SK-N-SH (cell line): ENCODE data around the gene SEMA3C.

ENCODE experiments used
- CTCF ChIP-seq: fragments of 200-600 bp; sonication (generic); IDR thresholded peaks from 2 replicates; pipeline ENCODE4 v1.6.1; 2017; ENCODE audit warnings: antibody characterized with exemption, mild to moderate bottlenecking, moderate library complexity
- ELF1 ChIP-seq: IDR thresholded peaks from 2 replicates; pipeline ENCODE4 v1.4.0; 2012
- EP300 ChIP-seq, 2 experiments: IDR thresholded peaks; 2 replicates each; pipeline versions ENCODE4 v1.4.0 to v1.6.1; 2012; ENCODE audit warnings: borderline replicate concordance in 1 of 2, low read depth in 1 of 2, low read length in 1 of 2
- EZH2phosphoT487 ChIP-seq: fragments of 200-600 bp; sonication (generic); IDR thresholded peaks from 2 replicates; pipeline ENCODE4 v1.6.1; 2017; ENCODE audit warnings: low read depth, mixed run types, mild to moderate bottlenecking, antibody characterized with exemption, moderate library complexity, borderline replicate concordance
- GATA2 ChIP-seq: sonication (generic); formaldehyde crosslinking; IDR thresholded peaks from 2 replicates; pipeline ENCODE4 v1.5.0; 2020; ENCODE audit warnings: mild to moderate bottlenecking, missing genetic modification reagents
- MXI1 ChIP-seq: IDR thresholded peaks from 2 replicates; pipeline ENCODE4 v1.6.1; 2012; ENCODE audit warnings: mild to moderate bottlenecking, low read depth, low read length, improper control_type of control experiment
- NRF1 ChIP-seq: IDR thresholded peaks from 2 replicates; pipeline ENCODE4 v1.6.1; 2012; ENCODE audit warnings: low read depth, mild to moderate bottlenecking, low read length
- PBX3 ChIP-seq: IDR thresholded peaks from 2 replicates; pipeline ENCODE4; 2012
- POLR2AphosphoS5 ChIP-seq: IDR thresholded peaks from 2 replicates; pipeline ENCODE4 v1.6.1; 2012; ENCODE audit warnings: low read depth, low read length
- RXRA ChIP-seq: IDR thresholded peaks from 2 replicates; pipeline ENCODE4 v1.4.0; 2012; ENCODE audit warnings: low read depth, mild to moderate bottlenecking, borderline replicate concordance
- TAF1 ChIP-seq: IDR thresholded peaks from 2 replicates; pipeline ENCODE4 v1.6.1; 2012; ENCODE audit warnings: low read depth, mild to moderate bottlenecking, low read length, moderate library complexity, borderline replicate concordance
- TF ChIP-seq, protein P1 (sequence below): IDR thresholded peaks from 2 replicates; pipeline ENCODE4 v1.4.0; 2012; ENCODE audit warnings: low read depth, borderline replicate concordance

DNA sequence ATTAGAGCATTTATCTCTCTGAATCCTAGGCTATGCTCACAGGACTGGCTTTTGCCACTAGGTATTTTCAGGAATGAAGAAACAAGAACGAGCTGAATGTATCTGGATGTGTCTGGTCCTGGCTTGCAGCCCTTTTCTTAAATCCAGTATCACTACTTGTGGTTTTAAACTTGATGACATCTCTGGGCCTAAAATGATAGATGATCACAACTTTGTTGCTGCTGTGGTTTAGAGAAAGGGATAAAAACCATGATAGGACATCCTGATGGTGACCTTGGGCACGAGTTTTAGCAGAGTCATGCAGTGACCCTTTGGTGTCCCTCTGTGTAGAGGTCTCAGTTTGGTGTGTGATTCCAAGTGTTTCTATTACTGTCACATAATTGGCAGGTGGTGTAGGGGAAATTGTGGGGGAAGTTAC lies 31.7 kb upstream of the SEMA3C start:
- no peak for TF ChIP-seq CTCF
- no peak for TF ChIP-seq EZH2phosphoT487
- TF ChIP-seq PBX3: peak; percentile 11; the same call in 1 of the 2 replicates
- no peak for TF ChIP-seq POLR2AphosphoS5
- no peak for TF ChIP-seq EP300 (IDR thresholded peaks at IDR 0.05; ENCODE audit: borderline replicate concordance in 1 of 2, low read depth in 1 of 2, low read length in 1 of 2)
- TF ChIP-seq ELF1: no peak
- TF ChIP-seq GATA2 (CRISPR knock-in tag): no peak
- TF ChIP-seq TAF1: no peak
- TF ChIP-seq RXRA: no peak
- TF ChIP-seq, protein P1, sequence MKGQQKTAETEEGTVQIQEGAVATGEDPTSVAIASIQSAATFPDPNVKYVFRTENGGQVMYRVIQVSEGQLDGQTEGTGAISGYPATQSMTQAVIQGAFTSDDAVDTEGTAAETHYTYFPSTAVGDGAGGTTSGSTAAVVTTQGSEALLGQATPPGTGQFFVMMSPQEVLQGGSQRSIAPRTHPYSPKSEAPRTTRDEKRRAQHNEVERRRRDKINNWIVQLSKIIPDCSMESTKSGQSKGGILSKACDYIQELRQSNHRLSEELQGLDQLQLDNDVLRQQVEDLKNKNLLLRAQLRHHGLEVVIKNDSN: no peak
- TF ChIP-seq NRF1: no peak
- TF ChIP-seq MXI1: no peak
